Raji (cell line): ENCODE measurements around the gene RNF224.

ENCODE experiments used
- POLR2A ChIP-seq: IDR thresholded peaks from 2 replicates; pipeline ENCODE4 v1.6.1; 2011; ENCODE audit warnings: low read depth, low read length, control low read depth; ENCODE audit not compliant: insufficient read depth

Gene RNF224

DNA sequence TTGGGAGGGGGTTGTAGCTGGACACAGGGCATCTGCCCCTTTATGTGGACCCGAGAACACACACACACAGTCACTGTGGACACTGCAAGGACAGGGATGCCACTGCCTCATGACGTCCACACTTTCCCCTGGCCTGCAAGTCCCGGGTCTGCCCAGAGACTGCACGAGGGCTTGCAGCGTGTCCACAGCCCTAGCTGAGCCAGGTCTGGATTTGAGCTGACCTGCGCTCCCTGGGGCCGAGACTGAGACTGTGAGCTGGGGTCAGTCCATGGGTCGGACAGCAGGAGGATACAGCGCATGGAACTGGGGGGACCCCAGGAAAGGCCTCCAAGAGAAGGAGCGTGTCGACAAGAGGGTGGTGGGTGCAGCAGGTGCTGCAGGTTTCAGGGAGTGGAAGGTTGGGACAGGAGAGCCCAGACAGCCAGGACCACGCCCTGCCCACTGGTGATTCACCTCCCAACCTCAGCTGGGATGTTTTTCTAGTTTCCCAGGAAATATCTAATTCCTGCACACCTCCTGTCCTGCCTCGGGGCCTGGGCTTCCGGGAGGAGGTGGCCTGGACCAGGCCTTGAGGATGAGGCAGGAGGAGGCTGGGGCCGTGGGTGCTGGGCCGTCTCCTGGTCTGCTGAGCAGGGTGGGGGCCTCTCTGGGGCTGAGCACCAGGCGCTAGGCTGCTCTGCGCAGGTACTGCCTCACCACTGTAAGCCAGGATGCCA is 806 bp upstream of the RNF224 start:
- no peak for TF ChIP-seq POLR2A

DNA sequence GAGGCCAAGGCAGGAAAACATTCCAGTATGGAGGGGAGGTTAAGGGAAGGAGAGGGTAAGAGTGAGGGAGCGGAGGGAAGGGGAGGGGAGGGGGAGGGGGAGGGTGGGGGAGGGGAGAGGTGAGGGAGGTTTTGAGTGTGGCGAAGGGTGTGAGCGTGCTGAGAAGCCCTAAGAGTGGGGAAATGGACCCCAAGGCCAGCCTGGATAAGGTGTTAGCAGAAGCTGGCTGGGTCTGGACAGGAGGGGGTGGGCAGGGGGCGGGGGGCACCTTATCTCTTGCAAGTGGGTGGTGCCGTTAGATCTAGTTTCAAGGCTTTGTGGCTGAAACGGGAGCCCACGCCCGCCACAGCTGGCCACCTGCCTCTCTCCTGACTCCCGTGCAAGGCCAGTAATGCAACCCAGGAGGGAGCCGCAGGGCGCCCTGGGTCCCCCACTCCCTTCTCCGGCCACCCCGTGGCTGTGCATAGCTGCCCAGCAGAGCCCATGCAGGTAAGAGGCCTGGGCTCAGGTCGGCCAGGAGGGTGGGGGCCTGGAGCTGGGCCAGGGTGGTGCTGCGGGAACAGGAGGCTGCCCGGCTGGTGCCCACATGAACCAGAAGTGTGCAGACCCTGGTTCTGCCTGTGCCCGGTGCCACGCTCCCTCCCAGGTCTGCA is 677 bp downstream of the RNF224 start:
- TF ChIP-seq POLR2A = no peak

DNA sequence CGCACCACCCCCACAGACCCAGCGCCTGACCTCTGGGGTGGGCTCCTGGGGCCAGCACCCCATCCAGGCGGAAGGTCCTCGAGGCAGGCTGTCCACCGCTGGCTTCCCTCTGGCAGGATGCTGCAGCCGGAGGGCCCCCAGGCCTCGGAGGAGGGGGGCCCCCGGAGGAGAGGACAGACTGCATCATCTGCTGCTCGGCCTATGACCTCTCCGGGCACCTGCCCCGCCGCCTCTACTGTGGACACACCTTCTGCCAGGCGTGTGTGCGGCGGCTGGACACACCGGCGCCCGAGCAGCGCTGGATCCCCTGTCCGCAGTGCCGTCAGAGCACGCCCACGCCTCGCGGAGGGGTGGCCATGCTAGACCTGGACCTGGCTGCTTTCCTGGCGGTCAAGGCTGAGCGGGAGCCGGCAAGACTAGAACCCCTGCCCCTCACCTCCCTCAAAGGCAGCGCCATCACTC is 1.2 kb downstream of the RNF224 start:
- TF ChIP-seq POLR2A = no peak

DNA sequence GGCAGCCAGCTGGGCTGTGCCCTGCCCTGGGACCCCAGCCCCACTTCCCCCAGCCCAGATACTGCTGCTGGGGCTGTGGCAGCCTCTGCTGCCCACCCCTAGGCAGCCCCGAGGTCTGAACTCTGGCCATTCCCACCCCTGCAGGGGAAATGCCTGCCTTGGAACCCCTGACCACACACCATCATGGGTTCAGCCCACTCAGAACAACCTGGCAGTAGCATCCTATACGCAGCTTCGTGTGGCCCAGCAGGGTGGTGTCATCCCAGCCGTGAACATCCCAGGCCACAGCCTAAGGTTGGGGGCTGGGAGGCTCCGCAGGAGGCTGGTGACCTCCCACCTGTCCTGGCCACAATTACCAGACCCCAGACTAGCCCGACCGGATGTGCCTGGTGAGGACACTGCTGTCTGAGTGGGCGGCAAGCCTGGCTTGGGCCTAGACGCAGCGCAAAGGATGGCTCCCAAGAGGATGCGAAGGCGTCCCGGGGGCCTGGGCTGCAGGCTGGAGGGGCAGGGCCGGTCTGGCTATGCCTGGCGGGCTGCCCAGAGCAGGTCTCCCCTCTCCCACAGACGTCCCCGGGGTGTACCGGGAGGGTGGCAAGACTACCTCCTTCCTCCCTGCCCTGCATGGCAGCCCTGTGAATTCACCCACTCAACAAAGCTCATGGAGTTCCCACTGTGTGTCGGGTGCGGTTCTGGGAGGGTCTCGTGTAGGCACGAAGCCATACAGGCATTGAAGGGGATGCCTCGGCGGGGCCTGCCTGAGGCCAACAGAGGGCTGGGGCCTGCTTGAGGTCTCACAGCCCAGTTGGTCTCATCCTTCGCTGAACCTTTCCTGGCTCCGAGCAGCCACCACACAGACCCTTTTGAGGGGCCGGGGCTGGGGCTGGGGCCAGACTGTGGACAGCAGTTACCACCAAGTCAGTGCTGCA is 1.9 kb downstream of the RNF224 start:
- TF ChIP-seq POLR2A = no peak

DNA sequence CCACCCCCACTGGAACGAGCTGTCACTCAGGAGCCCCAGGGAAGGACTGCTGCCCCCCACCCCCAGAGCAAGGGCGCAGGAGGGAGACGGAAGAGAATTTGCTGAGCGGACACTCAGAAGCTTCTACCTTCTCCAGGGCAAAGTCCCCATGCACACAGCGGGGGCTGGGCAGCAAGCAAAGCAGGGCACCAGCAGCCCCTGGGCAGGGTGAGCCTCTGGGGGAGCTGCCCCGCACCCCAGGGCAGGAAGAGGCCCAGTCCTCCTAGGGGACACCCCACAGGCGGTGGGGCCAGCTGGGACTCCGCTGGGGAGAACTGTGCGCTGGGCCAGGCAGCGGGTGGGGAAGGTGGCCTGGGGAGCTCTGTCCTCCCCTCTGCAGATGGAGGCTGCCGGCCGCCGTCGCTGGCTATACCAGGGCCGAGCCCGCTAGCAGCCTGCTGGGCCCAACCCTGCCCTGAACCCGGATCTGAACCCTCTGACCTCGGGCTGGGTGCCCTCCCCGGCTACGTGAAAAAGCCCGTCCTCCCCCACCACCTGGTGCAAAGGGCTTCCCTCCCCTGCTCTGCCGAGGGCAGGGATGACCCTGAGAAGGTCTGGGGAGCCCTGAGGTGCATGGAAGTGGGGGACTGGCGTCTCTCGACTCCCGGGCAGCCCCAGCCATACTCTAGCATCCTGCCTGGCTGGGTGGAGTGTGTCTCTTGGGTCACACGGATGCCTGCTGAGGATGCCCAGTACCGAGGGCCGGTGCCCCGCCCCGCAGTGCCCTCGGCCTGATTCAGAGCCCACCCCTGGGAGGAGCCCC is 2.8 kb downstream of the RNF224 start:
- no peak for TF ChIP-seq POLR2A

DNA sequence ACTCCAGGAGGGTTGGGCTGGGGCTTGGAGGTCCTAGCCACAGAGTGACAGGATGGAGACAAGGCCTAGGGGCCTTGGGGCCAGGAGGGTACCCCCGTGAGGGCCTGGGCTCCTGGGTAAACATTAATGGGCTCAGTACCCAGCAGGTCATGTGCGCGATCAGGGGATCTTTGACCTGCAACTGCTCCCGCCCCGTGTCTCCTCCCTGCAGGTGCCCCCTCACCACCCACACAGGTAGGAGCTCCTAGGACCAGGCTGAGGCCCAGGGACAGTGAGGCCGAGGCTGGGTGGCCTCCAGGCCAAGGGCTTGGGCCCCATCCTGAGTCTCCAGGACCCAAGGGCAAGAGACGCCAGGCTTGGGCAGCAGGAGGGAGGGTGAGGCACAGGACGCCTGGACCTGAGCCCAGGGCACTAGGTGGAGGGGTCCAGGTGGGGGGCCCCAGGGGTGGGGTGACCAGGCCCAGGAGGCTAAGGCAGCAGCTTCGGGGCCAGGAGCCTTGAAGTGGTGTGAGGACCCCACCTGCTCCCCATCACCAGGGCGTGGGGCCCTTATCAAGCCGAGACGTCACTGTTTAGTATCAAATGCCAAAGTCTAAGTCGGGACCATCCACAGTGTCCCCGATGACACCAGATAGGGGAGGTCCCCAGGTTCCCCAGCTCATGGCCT is 3.5 kb downstream of the RNF224 start, which contains the start of gene SLC34A3:
SLC34A3 (plus strand) TSS at position 197 of the 667 bp plus-strand sequence. CDS start 802 bp downstream, outside the sequence.
- 0 out of 2 replicates have a peak, but pooled peaks have one; percentile 16 for TF ChIP-seq POLR2A

DNA sequence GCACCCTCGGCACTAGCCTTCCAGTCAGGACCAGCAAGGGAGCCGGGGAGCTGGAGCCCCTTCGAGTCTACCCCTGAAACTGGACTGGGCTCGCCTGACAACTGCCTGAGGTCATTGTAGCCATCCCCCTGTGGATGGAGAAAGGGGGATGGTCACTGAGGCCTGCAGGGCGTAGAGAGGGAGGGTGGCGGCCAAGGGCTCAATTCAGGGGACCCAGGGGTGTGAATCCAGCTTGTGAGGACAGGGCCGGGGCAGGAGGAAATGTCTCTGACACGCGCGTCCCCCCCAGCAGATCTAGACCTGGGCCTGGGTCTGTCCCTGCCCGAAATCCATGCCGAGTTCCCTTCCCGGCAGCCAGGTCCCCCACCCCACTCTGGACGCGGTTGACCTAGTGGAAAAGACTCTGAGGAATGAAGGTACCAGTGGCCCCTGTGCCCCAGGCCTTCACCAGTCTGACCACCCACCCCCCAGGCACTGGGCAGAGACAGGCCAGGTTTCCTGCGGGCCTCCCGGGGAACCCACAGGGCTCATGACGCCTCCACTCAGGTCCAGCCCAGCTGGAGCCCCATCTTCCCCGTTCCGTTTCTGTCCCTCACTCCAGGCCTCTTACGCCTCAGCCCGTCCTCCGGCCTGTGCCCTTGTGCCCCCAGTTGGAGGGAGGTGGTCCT is 4.2 kb downstream of the RNF224 start:
- no peak for TF ChIP-seq POLR2A

DNA sequence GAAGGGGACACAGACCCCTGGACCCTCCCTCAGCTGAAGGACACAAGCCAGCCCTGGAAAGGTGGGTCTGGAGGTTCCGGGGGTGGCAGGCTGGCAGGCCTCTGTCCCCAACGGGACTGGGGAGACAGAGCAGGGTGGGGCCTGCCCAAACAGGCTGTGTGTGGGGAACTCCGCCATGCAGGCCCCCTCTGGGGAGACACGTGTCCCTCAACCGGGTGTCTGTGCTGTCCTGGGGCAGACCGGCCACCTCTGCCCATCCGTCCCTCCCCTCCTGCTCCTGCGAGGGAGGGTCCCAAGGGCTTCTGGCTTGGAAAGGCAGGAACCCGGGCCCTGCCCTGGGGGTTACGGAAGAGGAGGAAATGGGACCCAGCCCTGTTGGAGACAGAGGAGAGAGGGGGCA is 4.8 kb downstream of the RNF224 start:
- no peak for TF ChIP-seq POLR2A

DNA sequence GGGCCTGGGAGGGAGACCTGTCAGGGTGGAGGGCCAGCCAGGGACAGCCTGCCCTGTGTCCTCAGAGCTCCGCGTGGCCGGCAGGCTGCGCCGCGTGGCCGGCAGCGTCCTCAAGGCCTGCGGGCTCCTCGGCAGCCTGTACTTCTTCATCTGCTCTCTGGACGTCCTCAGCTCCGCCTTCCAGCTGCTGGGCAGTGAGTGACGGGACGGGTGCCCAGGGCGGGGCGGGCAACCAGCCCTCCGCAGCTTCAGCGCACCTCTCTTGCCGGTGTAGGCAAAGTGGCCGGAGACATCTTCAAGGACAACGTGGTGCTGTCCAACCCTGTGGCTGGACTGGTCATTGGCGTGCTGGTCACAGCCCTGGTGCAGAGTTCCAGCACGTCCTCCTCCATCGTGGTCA is 5.2 kb downstream of the RNF224 start:
- TF ChIP-seq POLR2A = no peak

DNA sequence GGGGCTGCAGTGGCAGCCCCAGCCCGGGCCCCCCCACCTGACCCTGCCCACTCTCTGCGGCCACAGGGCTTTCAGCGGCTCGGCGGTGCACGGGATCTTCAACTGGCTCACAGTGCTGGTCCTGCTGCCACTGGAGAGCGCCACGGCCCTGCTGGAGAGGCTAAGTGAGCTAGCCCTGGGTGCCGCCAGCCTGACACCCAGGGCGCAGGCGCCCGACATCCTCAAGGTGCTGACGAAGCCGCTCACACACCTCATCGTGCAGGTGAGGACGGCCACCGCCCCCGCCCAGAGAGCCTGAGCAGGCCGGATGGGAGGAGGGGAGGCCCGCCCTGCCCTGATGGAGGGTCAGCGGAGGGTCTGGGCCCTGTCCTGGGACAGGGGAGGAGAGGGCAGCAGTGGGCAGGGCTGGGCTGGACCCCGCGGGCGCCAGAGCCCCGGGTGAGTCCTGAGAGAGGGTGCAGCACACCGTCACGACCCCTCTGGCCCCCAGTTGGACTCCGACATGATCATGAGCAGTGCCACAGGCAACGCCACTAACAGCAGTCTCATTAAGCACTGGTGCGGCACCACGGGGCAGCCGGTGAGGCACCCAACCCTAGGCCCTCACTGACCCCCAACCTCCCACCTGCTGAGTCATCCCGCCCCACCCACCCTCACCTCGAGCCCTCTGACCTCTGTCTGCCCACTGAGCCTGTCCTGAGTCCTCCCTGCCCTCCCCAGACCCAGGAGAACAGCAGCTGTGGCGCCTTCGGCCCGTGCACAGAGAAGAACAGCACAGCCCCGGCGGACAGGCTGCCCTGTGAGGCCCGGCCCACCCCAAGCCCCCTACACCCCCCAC is 6.1 kb downstream of the RNF224 start:
- TF ChIP-seq POLR2A = no peak

DNA sequence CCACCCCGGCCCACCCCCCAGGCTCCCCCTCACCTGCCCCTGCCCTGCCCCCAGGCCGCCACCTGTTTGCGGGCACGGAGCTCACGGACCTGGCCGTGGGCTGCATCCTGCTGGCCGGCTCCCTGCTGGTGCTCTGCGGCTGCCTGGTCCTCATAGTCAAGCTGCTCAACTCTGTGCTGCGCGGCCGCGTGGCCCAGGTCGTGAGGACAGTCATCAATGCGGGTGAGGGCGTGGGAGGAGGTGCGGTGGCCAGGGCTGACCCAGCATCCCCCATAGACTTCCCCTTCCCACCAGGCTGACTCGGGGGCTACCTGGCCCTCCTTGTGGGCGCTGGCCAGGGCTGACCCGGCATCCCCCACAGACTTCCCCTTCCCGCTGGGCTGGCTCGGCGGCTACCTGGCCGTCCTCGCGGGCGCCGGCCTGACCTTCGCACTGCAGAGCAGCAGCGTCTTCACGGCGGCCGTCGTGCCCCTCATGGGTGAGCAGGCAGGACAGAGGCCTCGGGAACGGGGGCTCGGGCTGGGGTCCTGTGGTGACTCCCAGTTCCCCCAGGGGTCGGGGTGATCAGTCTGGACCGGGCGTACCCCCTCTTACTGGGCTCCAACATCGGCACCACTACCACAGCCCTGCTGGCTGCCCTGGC is 6.9 kb downstream of the RNF224 start:
- no peak for TF ChIP-seq POLR2A

DNA sequence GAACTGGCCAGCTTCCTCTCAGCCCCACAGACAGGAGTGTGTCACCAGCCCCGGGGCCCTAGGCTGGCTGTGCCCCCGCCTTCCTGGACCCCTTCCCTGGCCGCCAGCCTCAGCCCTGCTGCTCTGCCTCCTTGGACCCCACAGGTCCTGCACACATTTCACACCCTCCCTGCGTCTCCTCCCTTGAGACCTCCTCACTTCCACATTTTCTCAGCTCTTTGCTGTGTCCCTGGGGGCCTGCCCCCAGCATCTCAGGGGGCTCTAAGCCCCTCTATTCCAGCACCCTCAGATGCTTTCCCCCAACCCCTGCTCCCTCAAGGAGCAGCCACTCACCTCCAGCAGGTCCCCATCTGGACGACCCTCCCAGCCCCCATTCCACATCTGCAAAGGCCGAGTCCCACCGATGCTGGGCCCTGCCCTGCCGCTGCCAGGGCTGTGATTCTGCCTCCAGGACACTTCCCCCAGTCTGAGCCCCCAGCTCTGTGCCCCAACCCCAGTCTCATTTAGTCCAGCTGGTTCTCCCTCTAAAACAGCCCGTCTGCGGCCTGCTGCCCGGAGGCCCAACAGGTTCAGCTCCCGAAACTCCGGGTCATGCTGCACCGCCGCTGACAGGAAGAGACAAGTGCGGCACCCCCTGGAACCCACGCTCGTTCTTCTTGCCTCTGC is 7.6 kb downstream of the RNF224 start:
- 0 out of 2 replicates have a peak, but pooled peaks have one; percentile 10 for TF ChIP-seq POLR2A
